ENCODE data around the gene ATF5.

DNA sequence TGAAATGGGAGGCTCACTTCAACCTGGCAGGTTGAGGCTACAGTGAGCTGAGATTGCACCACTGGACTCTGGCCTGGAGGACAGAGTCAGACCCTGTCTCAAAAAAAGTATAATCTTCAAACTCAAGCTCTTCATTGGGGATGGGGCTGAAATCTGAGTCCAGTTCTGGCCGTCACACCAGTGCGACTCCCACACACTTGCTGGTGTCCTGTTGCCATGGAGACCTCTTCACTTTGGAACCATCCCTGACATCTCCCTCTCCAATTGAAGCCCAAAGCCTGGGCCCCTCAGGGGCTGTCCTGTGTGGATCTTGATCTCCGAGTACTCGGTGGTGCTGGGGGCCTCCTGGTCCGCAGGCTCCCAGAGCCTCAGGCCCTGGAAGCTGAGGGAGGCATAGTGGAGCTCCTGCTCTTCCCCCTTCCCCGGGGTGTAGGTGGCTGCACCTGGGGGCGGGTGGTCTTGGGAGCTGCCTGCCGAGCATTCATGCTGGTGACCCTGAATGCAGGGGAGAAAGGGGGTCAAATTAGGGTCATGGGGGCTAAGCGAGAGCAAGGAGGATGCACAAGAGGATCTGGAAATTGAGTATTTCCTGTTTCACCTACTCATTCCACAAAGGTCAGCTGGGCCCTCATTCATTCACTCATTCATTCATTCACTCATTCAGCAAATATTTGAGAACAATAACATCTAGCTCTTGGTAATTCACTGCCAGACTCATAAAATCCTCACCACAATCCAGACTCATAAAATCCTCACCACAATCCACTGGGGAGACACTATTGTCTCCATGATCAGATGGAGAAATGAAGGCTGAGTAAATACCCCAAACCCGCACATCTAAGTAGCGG is 21.0 kb downstream of the ATF5 start:
- TF ChIP-seq, protein P1, sequence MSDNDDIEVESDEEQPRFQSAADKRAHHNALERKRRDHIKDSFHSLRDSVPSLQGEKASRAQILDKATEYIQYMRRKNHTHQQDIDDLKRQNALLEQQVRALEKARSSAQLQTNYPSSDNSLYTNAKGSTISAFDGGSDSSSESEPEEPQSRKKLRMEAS (IDR thresholded peaks at IDR 0.05; ENCODE audit: low read depth, low read length), result no peak
- TF ChIP-seq ZZZ3 (IDR thresholded peaks at IDR 0.05; ENCODE audit: control insufficient read depth, insufficient read length, low read depth), result no peak
- TF ChIP-seq EZH2 (IDR thresholded peaks at IDR 0.05; ENCODE audit: borderline replicate concordance, control insufficient read depth, low read depth, low read length), result no peak
- TF ChIP-seq, protein P2, sequence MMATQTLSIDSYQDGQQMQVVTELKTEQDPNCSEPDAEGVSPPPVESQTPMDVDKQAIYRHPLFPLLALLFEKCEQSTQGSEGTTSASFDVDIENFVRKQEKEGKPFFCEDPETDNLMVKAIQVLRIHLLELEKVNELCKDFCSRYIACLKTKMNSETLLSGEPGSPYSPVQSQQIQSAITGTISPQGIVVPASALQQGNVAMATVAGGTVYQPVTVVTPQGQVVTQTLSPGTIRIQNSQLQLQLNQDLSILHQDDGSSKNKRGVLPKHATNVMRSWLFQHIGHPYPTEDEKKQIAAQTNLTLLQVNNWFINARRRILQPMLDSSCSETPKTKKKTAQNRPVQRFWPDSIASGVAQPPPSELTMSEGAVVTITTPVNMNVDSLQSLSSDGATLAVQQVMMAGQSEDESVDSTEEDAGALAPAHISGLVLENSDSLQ (IDR thresholded peaks at IDR 0.05), result no peak
- TF ChIP-seq, protein P3, sequence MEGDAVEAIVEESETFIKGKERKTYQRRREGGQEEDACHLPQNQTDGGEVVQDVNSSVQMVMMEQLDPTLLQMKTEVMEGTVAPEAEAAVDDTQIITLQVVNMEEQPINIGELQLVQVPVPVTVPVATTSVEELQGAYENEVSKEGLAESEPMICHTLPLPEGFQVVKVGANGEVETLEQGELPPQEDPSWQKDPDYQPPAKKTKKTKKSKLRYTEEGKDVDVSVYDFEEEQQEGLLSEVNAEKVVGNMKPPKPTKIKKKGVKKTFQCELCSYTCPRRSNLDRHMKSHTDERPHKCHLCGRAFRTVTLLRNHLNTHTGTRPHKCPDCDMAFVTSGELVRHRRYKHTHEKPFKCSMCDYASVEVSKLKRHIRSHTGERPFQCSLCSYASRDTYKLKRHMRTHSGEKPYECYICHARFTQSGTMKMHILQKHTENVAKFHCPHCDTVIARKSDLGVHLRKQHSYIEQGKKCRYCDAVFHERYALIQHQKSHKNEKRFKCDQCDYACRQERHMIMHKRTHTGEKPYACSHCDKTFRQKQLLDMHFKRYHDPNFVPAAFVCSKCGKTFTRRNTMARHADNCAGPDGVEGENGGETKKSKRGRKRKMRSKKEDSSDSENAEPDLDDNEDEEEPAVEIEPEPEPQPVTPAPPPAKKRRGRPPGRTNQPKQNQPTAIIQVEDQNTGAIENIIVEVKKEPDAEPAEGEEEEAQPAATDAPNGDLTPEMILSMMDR (IDR thresholded peaks at IDR 0.05 in 2 of 3, conservative IDR thresholded peaks at IDR 0.05 in 1 of 3; ENCODE audit: control insufficient read depth in 2 of 3, extremely low read depth in 1 of 3, insufficient read depth in 1 of 3, low read depth in 3 of 3, low read length in 3 of 3), result no peak
- no peak for TF ChIP-seq CBX5 (IDR thresholded peaks at IDR 0.05; ENCODE audit: low read depth)
- TF ChIP-seq RFX5 (IDR thresholded peaks at IDR 0.05; ENCODE audit: low read depth, low read length), result no peak
- no peak for TF ChIP-seq HDAC6 (IDR thresholded peaks at IDR 0.05; ENCODE audit: unreplicated experiment)
- no peak for TF ChIP-seq PAX5 (IDR thresholded peaks at IDR 0.05; ENCODE audit: borderline replicate concordance, low read depth, low read length)
